22Rv1 (cell line): ENCODE data around the gene CCNC.

Experiments used
- CTCF ChIP-seq: fragments of 450-650 bp; IDR thresholded peaks from 2 replicates; pipeline ENCODE4 v1.5.1; 2017; ENCODE audit warnings: mild to moderate bottlenecking
- ZFX ChIP-seq: fragments of 450-650 bp; IDR thresholded peaks from 2 replicates; pipeline ENCODE4 v1.6.1; 2017; ENCODE audit warnings: antibody characterized with exemption, borderline replicate concordance

DNA sequence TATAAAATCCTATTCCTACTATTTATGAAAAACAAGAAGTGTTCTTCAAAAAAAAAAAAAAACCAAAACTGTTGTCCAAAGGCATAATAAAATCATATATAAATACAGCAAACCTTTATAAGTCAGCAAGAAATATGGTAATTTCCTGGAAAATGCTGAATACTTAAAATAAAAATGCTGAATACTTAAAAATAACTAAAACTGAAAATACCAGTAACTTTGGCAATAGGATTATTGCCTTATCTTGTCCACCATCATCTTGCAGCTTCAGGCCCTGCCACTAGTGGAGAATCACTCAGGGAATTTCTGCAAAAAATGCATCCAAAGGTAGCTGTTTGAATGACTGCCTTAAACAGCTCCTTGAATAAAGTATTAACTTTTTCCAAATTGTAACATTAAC lies 24.5 kb downstream of the CCNC start:
- TF ChIP-seq CTCF = no peak
- TF ChIP-seq ZFX = no peak
